A549 (cell line): Measurements from ENCODE around the gene TMPRSS5.
"Not testable (repeated sequence)": the region's sequence is repeated elsewhere in the genome, so short reads cannot be mapped to it uniquely, and the experiment has no call there.

Experiments used
- JUNB ChIP-seq: fragments of >200 bp; sonication (Bioruptor Twin); formaldehyde crosslinking; IDR thresholded peaks from 2 replicates; pipeline ENCODE4 v1.6.1; 2016
- TF ChIP-seq, protein P1 (sequence below): fragments of >200 bp; sonication (Bioruptor Twin); formaldehyde crosslinking; IDR thresholded peaks from 3 replicates; pipeline ENCODE4 v1.5.1; 2016
- TF ChIP-seq, protein P2 (sequence below): IDR thresholded peaks from 2 replicates; pipeline ENCODE4 v1.6.1; 2012

DNA sequence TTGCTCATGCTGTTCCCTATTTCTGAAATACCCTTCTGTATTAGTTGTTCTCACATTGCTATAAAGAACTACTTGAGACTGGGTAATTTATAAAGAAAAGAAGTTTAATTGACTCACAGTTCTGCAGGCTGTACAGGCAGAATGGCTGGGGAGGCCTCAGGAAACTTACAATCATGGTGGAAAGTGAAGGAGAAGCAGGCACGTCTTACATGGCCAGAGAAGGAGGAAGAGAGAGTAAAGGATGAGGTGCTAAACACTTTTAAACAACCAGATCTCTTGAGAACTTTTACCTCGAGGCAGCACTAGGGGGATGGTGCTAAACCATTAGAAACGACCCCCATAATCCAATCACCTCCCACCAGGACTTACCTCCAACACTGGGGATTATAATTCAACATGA lies 14.4 kb upstream of the TMPRSS5 start:
- TF ChIP-seq JUNB = not testable (repeated sequence)
- TF ChIP-seq, protein P1, sequence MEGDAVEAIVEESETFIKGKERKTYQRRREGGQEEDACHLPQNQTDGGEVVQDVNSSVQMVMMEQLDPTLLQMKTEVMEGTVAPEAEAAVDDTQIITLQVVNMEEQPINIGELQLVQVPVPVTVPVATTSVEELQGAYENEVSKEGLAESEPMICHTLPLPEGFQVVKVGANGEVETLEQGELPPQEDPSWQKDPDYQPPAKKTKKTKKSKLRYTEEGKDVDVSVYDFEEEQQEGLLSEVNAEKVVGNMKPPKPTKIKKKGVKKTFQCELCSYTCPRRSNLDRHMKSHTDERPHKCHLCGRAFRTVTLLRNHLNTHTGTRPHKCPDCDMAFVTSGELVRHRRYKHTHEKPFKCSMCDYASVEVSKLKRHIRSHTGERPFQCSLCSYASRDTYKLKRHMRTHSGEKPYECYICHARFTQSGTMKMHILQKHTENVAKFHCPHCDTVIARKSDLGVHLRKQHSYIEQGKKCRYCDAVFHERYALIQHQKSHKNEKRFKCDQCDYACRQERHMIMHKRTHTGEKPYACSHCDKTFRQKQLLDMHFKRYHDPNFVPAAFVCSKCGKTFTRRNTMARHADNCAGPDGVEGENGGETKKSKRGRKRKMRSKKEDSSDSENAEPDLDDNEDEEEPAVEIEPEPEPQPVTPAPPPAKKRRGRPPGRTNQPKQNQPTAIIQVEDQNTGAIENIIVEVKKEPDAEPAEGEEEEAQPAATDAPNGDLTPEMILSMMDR = not testable (repeated sequence)
- TF ChIP-seq, protein P2, sequence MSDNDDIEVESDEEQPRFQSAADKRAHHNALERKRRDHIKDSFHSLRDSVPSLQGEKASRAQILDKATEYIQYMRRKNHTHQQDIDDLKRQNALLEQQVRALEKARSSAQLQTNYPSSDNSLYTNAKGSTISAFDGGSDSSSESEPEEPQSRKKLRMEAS = not testable (repeated sequence)
